Lower leg skin (tissue), 3 donors: ENCODE results near the gene MSI1.

ENCODE experiments used
- POLR2A ChIP-seq, 2 donors: fragments of 450-650 bp; IDR thresholded peaks; one replicate each; pipeline ENCODE4 v1.6.1; 2016 to 2017; ENCODE audit warnings: antibody characterized with exemption in 2 of 2, mild to moderate bottlenecking in 1 of 2, moderate library complexity in 1 of 2
- TF ChIP-seq, protein P1 (sequence below), 3 donors: fragments of 450-650 bp; IDR thresholded peaks; one replicate each; pipeline ENCODE4 v1.5.1; 2016; ENCODE audit warnings: antibody characterized with exemption in 3 of 3, mild to moderate bottlenecking in 3 of 3, moderate library complexity in 2 of 3

GRCh38 chr12:120327593-120327992 is 41.4 kb downstream of the MSI1 start, which contains the start of gene PLA2G1B:
- TF ChIP-seq, protein P1, sequence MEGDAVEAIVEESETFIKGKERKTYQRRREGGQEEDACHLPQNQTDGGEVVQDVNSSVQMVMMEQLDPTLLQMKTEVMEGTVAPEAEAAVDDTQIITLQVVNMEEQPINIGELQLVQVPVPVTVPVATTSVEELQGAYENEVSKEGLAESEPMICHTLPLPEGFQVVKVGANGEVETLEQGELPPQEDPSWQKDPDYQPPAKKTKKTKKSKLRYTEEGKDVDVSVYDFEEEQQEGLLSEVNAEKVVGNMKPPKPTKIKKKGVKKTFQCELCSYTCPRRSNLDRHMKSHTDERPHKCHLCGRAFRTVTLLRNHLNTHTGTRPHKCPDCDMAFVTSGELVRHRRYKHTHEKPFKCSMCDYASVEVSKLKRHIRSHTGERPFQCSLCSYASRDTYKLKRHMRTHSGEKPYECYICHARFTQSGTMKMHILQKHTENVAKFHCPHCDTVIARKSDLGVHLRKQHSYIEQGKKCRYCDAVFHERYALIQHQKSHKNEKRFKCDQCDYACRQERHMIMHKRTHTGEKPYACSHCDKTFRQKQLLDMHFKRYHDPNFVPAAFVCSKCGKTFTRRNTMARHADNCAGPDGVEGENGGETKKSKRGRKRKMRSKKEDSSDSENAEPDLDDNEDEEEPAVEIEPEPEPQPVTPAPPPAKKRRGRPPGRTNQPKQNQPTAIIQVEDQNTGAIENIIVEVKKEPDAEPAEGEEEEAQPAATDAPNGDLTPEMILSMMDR (IDR thresholded peaks at IDR 0.05) = no peak
- no peak for TF ChIP-seq POLR2A (IDR thresholded peaks at IDR 0.05)
